ENCODE data around the gene HOTAIR.

HOTAIR gene

GRCh38 chr12:53956251-53956887, 18.4 kb downstream of the HOTAIR start (continued):
- TF ChIP-seq GLIS3 (CRISPR knock-in tag; IDR thresholded peaks at IDR 0.05) (no peak), TCF4 (CRISPR knock-in tag; IDR thresholded peaks at IDR 0.05; ENCODE audit: borderline replicate concordance) (no peak), SNAI2 (CRISPR knock-in tag; IDR thresholded peaks at IDR 0.05) (no peak), ISL1 (CRISPR knock-in tag; IDR thresholded peaks at IDR 0.05) (no peak)

DNA sequence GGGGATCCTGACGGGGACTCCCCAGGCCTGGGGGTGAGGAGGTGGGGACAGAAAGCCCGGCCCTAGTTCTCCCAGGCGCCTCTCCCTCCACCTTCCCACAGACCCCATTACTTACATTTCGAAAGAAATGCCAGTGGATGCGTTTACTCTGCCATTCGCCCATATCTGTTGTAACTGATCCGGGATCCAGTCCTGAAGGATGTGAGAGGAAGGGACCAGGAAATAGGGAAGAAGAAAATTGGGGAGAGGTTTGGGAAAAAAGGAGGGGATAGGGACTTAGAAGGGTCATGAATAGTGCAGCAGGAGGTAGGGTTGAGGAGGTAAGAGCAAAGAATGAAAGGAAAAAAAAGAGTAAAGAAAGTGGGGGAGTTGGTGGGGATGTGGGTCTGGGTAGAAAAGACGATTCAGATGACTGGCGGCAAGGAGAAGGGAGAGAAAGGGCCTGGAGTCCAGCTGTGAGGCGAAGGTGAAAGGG, 18.9 kb downstream of the HOTAIR start:
- ATAC-seq, result no peak
- TF ChIP-seq POU6F1 (CRISPR knock-in tag; IDR thresholded peaks at IDR 0.05; ENCODE audit: borderline replicate concordance, low read depth) (no peak), GLIS3 (CRISPR knock-in tag; IDR thresholded peaks at IDR 0.05) (no peak), ZC3H10 (CRISPR knock-in tag; IDR thresholded peaks at IDR 0.05) (no peak), RARB (CRISPR knock-in tag; IDR thresholded peaks at IDR 0.05) (no peak), TOX (CRISPR knock-in tag; IDR thresholded peaks at IDR 0.05; ENCODE audit: borderline replicate concordance) (no peak), ZFP30 (CRISPR knock-in tag; IDR thresholded peaks at IDR 0.05) (no peak), ZNF565 (CRISPR knock-in tag; conservative IDR thresholded peaks at IDR 0.05; ENCODE audit: low read depth) (no peak), CSDC2 (CRISPR knock-in tag; IDR thresholded peaks at IDR 0.05) (no peak), SNAI2 (CRISPR knock-in tag; IDR thresholded peaks at IDR 0.05) (no peak), ZNF70 (CRISPR knock-in tag; IDR thresholded peaks at IDR 0.05) (no peak), BACH2 (CRISPR knock-in tag; IDR thresholded peaks at IDR 0.05; ENCODE audit: borderline replicate concordance) (no peak), ESRRG (CRISPR knock-in tag; IDR thresholded peaks at IDR 0.05) (no peak), ZFP3 (CRISPR knock-in tag; IDR thresholded peaks at IDR 0.05) (no peak), ISL1 (CRISPR knock-in tag; IDR thresholded peaks at IDR 0.05) (no peak), OSR1 (CRISPR knock-in tag; IDR thresholded peaks at IDR 0.05) (no peak), TCF4 (CRISPR knock-in tag; IDR thresholded peaks at IDR 0.05; ENCODE audit: borderline replicate concordance) (no peak)
- TF ChIP-seq, protein P1, sequence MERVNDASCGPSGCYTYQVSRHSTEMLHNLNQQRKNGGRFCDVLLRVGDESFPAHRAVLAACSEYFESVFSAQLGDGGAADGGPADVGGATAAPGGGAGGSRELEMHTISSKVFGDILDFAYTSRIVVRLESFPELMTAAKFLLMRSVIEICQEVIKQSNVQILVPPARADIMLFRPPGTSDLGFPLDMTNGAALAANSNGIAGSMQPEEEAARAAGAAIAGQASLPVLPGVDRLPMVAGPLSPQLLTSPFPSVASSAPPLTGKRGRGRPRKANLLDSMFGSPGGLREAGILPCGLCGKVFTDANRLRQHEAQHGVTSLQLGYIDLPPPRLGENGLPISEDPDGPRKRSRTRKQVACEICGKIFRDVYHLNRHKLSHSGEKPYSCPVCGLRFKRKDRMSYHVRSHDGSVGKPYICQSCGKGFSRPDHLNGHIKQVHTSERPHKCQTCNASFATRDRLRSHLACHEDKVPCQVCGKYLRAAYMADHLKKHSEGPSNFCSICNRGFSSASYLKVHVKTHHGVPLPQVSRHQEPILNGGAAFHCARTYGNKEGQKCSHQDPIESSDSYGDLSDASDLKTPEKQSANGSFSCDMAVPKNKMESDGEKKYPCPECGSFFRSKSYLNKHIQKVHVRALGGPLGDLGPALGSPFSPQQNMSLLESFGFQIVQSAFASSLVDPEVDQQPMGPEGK (CRISPR knock-in tag; IDR thresholded peaks at IDR 0.05; ENCODE audit: borderline replicate concordance), result no peak
- TF ChIP-seq, protein P2, sequence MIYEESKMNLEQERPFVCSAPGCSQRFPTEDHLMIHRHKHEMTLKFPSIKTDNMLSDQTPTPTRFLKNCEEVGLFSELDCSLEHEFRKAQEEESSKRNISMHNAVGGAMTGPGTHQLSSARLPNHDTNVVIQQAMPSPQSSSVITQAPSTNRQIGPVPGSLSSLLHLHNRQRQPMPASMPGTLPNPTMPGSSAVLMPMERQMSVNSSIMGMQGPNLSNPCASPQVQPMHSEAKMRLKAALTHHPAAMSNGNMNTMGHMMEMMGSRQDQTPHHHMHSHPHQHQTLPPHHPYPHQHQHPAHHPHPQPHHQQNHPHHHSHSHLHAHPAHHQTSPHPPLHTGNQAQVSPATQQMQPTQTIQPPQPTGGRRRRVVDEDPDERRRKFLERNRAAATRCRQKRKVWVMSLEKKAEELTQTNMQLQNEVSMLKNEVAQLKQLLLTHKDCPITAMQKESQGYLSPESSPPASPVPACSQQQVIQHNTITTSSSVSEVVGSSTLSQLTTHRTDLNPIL (CRISPR knock-in tag; IDR thresholded peaks at IDR 0.05; ENCODE audit: low read depth), result no peak
- TF ChIP-seq, protein P3, sequence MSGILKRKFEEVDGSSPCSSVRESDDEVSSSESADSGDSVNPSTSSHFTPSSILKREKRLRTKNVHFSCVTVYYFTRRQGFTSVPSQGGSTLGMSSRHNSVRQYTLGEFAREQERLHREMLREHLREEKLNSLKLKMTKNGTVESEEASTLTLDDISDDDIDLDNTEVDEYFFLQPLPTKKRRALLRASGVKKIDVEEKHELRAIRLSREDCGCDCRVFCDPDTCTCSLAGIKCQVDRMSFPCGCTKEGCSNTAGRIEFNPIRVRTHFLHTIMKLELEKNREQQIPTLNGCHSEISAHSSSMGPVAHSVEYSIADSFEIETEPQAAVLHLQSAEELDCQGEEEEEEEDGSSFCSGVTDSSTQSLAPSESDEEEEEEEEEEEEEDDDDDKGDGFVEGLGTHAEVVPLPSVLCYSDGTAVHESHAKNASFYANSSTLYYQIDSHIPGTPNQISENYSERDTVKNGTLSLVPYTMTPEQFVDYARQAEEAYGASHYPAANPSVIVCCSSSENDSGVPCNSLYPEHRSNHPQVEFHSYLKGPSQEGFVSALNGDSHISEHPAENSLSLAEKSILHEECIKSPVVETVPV (CRISPR knock-in tag; IDR thresholded peaks at IDR 0.05), result no peak

- ATAC-seq, result no peak
- TF ChIP-seq ZFP3 (CRISPR knock-in tag; IDR thresholded peaks at IDR 0.05), result no peak
- TF ChIP-seq OSR1 (CRISPR knock-in tag; IDR thresholded peaks at IDR 0.05), result no peak
- no peak for TF ChIP-seq ZNF8 (CRISPR knock-in tag; IDR thresholded peaks at IDR 0.05)
- TF ChIP-seq, protein P1 (CRISPR knock-in tag; IDR thresholded peaks at IDR 0.05; ENCODE audit: borderline replicate concordance), result no peak
- no peak for TF ChIP-seq SNAI2 (CRISPR knock-in tag; IDR thresholded peaks at IDR 0.05)
- TF ChIP-seq RARB (CRISPR knock-in tag; IDR thresholded peaks at IDR 0.05), result no peak
- TF ChIP-seq ARNTL (CRISPR knock-in tag; IDR thresholded peaks at IDR 0.05; ENCODE audit: borderline replicate concordance, low read depth), result no peak
- TF ChIP-seq PPARA (CRISPR knock-in tag; IDR thresholded peaks at IDR 0.05; ENCODE audit: borderline replicate concordance), result no peak
- no peak for TF ChIP-seq ZNF565 (CRISPR knock-in tag; conservative IDR thresholded peaks at IDR 0.05; ENCODE audit: low read depth)
- TF ChIP-seq ZNF70 (CRISPR knock-in tag; IDR thresholded peaks at IDR 0.05), result no peak
- no peak for TF ChIP-seq POU6F1 (CRISPR knock-in tag; IDR thresholded peaks at IDR 0.05; ENCODE audit: borderline replicate concordance, low read depth)
- no peak for TF ChIP-seq ZC3H10 (CRISPR knock-in tag; IDR thresholded peaks at IDR 0.05)
- TF ChIP-seq, protein P2 (CRISPR knock-in tag; IDR thresholded peaks at IDR 0.05; ENCODE audit: low read depth), result no peak
- no peak for TF ChIP-seq ZFP30 (CRISPR knock-in tag; IDR thresholded peaks at IDR 0.05)
- TF ChIP-seq, protein P3 (CRISPR knock-in tag; IDR thresholded peaks at IDR 0.05), result no peak
- TF ChIP-seq TOX (CRISPR knock-in tag; IDR thresholded peaks at IDR 0.05; ENCODE audit: borderline replicate concordance), result no peak
These were observed 19.5 kb downstream of the HOTAIR start for GRCh38 chr12:53955036-53955775.
